Subcutaneous adipose tissue (tissue), 4 donors: ENCODE measurements around the gene FOXP1. TPM values are rescaled to one million over a fixed set of nuclear protein-coding genes. Genes with fewer than 3 reads are reported as not detected.

Experiments used
- CTCF ChIP-seq: fragments of 450-650 bp; IDR thresholded peaks from one replicate; pipeline ENCODE4 v1.5.1; 2016; ENCODE audit warnings: low read depth, mild to moderate bottlenecking, control low read depth, antibody characterized with exemption, moderate library complexity
- total RNA-seq, 4 donors: library from RNA; depleted of rRNA; stranded (reverse); fragments of >200 nt; gene quantifications; one replicate each; pipeline ENCODE4 v1.1.0, GENCODE V29; 2016

The FOXP1 gene
- total RNA-seq, 4 donors from 2014 or later = 70.5 to 96.7 (median 88.0) TPM

- TF ChIP-seq CTCF = no peak
Measured at GRCh38 chr3:71264840-71265239, 318.7 kb downstream of the FOXP1 start.

GRCh38 chr3:71262364-71263265, 320.9 kb downstream of the FOXP1 start:
- no peak for TF ChIP-seq CTCF

GRCh38 chr3:71260782-71261181, 322.7 kb downstream of the FOXP1 start:
- TF ChIP-seq CTCF = no peak

GRCh38 chr3:71258526-71258925, 325.0 kb downstream of the FOXP1 start:
- no peak for TF ChIP-seq CTCF

- no peak for TF ChIP-seq CTCF
Measured at GRCh38 chr3:71258116-71258515, 325.4 kb downstream of the FOXP1 start.

GRCh38 chr3:71255498-71255897, 328.0 kb downstream of the FOXP1 start:
- no peak for TF ChIP-seq CTCF

GRCh38 chr3:71254281-71255057, 329.1 kb downstream of the FOXP1 start:
- no peak for TF ChIP-seq CTCF
